ENCODE results near the gene TNF. TPM values are rescaled to one million over a fixed set of nuclear protein-coding genes. Genes with fewer than 3 reads are reported as not detected.
A peak's percentile ranks its signal among the peaks of the same experiment; 100 is the strongest.

The TNF gene
- total and polyA plus RNA-seq, 2 of the 13 experiments (the other 11 are each of a cell fraction or from before 2014, with no cell fraction given), result not detected

DNA sequence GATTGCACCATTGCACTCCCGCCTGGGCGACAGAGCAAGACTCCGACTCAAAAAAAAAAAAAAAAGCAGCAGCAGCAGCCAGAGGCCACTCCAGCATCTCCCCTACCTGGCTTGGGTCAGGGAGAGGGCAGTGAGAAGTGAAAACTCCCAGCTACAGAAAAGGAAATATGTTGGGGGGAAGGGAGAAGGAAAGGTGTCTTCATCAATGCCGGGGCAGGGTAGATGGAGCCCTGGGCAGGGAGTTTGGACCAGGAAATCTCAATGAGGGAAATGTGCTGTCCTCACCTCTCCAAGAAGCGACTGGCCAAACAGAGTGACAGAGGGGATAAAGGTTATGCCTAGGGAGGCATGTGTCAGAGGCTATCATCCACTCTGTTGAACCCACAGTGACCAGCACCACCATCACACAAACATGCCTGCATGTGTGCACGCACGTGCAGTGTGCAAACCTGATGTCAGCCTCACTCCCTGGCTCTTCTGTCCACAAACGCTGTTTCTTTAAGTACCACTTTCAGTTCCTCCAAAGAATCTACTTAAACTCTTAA lies 38.8 kb downstream of the TNF start (continued):
- TF ChIP-seq, protein P1, sequence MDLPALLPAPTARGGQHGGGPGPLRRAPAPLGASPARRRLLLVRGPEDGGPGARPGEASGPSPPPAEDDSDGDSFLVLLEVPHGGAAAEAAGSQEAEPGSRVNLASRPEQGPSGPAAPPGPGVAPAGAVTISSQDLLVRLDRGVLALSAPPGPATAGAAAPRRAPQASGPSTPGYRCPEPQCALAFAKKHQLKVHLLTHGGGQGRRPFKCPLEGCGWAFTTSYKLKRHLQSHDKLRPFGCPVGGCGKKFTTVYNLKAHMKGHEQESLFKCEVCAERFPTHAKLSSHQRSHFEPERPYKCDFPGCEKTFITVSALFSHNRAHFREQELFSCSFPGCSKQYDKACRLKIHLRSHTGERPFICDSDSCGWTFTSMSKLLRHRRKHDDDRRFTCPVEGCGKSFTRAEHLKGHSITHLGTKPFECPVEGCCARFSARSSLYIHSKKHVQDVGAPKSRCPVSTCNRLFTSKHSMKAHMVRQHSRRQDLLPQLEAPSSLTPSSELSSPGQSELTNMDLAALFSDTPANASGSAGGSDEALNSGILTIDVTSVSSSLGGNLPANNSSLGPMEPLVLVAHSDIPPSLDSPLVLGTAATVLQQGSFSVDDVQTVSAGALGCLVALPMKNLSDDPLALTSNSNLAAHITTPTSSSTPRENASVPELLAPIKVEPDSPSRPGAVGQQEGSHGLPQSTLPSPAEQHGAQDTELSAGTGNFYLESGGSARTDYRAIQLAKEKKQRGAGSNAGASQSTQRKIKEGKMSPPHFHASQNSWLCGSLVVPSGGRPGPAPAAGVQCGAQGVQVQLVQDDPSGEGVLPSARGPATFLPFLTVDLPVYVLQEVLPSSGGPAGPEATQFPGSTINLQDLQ (CRISPR knock-in tag; IDR thresholded peaks at IDR 0.05), result no peak
- TF ChIP-seq, protein P2, sequence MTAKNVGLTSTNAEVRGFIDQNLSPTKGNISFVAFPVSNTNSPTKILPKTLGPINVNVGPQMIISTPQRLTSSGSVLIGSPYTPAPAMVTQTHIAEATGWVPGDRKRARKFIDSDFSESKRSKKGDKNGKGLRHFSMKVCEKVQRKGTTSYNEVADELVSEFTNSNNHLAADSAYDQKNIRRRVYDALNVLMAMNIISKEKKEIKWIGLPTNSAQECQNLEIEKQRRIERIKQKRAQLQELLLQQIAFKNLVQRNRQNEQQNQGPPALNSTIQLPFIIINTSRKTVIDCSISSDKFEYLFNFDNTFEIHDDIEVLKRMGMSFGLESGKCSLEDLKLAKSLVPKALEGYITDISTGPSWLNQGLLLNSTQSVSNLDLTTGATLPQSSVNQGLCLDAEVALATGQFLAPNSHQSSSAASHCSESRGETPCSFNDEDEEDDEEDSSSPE (CRISPR knock-in tag; IDR thresholded peaks at IDR 0.05), result no peak
- TF ChIP-seq LCORL (IDR thresholded peaks at IDR 0.05), result no peak
- 0 out of 2 replicates have a peak, but pooled peaks have one; percentile 1 for TF ChIP-seq LCORL (CRISPR knock-in tag; IDR thresholded peaks at IDR 0.05)
- TF ChIP-seq, protein P3, sequence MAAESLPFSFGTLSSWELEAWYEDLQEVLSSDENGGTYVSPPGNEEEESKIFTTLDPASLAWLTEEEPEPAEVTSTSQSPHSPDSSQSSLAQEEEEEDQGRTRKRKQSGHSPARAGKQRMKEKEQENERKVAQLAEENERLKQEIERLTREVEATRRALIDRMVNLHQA (CRISPR knock-in tag; IDR thresholded peaks at IDR 0.05), result no peak
- TF ChIP-seq ETV6 (CRISPR knock-in tag; conservative IDR thresholded peaks at IDR 0.05), result no peak
- no peak for TF ChIP-seq ATRX (CRISPR knock-in tag; IDR thresholded peaks at IDR 0.05; ENCODE audit: borderline replicate concordance)
- peak; percentile 75; the same call in 1 of the 2 replicates for TF ChIP-seq ZNF878 (CRISPR knock-in tag; IDR thresholded peaks at IDR 0.05)
- TF ChIP-seq KLF15 (CRISPR knock-in tag; IDR thresholded peaks at IDR 0.05; ENCODE audit: borderline replicate concordance), result no peak
- TF ChIP-seq ZBTB1 (CRISPR knock-in tag; IDR thresholded peaks at IDR 0.05; ENCODE audit: borderline replicate concordance), result no peak
- peak; percentile 42; the same call in 1 of the 2 replicates for TF ChIP-seq MYC (CRISPR knock-in tag; IDR thresholded peaks at IDR 0.05; ENCODE audit: borderline replicate concordance)
- TF ChIP-seq ZC3H13 (CRISPR knock-in tag; IDR thresholded peaks at IDR 0.05), result no peak
- no peak; the same call in 1 of the 2 replicates for TF ChIP-seq SPEN (CRISPR knock-in tag; IDR thresholded peaks at IDR 0.05; ENCODE audit: low read depth)
- TF ChIP-seq RXRA (CRISPR knock-in tag; IDR thresholded peaks at IDR 0.05), result 0 out of 2 replicates have a peak, but pooled peaks have one; percentile 25
- TF ChIP-seq THAP11 (CRISPR knock-in tag; IDR thresholded peaks at IDR 0.05), result no peak
- 0 out of 2 replicates have a peak, but pooled peaks have one; percentile 55 for TF ChIP-seq GLI4 (CRISPR knock-in tag; IDR thresholded peaks at IDR 0.05; ENCODE audit: borderline replicate concordance)
- TF ChIP-seq, protein P4, sequence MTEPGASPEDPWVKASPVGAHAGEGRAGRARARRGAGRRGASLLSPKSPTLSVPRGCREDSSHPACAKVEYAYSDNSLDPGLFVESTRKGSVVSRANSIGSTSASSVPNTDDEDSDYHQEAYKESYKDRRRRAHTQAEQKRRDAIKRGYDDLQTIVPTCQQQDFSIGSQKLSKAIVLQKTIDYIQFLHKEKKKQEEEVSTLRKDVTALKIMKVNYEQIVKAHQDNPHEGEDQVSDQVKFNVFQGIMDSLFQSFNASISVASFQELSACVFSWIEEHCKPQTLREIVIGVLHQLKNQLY (CRISPR knock-in tag; IDR thresholded peaks at IDR 0.05), result peak; percentile 44; the same call in 1 of the 2 replicates
- TF ChIP-seq ZNF180 (CRISPR knock-in tag; IDR thresholded peaks at IDR 0.05; ENCODE audit: borderline replicate concordance, low read depth), result no peak
- TF ChIP-seq, protein P5, sequence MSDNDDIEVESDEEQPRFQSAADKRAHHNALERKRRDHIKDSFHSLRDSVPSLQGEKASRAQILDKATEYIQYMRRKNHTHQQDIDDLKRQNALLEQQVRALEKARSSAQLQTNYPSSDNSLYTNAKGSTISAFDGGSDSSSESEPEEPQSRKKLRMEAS (IDR thresholded peaks at IDR 0.05), result peak; percentile 59; the same call in 1 of the 2 replicates
- TF ChIP-seq ZFP82 (CRISPR knock-in tag; IDR thresholded peaks at IDR 0.05; ENCODE audit: borderline replicate concordance), result no peak
- TF ChIP-seq HCFC1 (IDR thresholded peaks at IDR 0.05; ENCODE audit: low read depth, low read length), result no peak
- TF ChIP-seq PHF21A (CRISPR knock-in tag; IDR thresholded peaks at IDR 0.05), result no peak
- peak; percentile 43; the same call in 1 of the 2 replicates for TF ChIP-seq SAP130 (CRISPR knock-in tag; IDR thresholded peaks at IDR 0.05; ENCODE audit: low read depth)
- TF ChIP-seq ZNF83 (CRISPR knock-in tag; IDR thresholded peaks at IDR 0.05; ENCODE audit: borderline replicate concordance), result no peak; the same call in 1 of the 2 replicates
- TF ChIP-seq, protein P6, sequence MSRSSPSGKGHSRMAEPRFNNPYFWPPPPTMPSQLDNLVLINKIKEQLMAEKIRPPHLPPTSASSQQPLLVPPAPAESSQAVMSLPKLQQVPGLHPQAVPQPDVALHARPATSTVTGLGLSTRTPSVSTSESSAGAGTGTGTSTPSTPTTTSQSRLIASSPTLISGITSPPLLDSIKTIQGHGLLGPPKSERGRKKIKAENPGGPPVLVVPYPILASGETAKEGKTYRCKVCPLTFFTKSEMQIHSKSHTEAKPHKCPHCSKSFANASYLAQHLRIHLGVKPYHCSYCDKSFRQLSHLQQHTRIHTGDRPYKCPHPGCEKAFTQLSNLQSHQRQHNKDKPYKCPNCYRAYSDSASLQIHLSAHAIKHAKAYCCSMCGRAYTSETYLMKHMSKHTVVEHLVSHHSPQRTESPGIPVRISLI (CRISPR knock-in tag; IDR thresholded peaks at IDR 0.05; ENCODE audit: borderline replicate concordance), result peak; percentile 75; the same call in 1 of the 2 replicates
